NCI-H2107 treated with DMSO at 0.1 percent for 48 hours (cell line): ENCODE data around the gene ADAMTS17.

Experiments used
- DNase-seq: peaks from one replicate; lab custom pipeline; 2025; ENCODE audit not compliant: unreplicated experiment; lab: John Stamatoyannopoulos, UW

The ADAMTS17 gene

GRCh38 chr15:100310513-100311153 lies 31.1 kb downstream of the ADAMTS17 start:
- DNase-seq = no peak

- no peak for DNase-seq
Measured at GRCh38 chr15:100310041-100310405, 31.8 kb downstream of the ADAMTS17 start.

- no peak for DNase-seq
Measured at GRCh38 chr15:100309109-100310040, 32.4 kb downstream of the ADAMTS17 start.

GRCh38 chr15:100308608-100309007 lies 33.2 kb downstream of the ADAMTS17 start:
- no peak for DNase-seq

- DNase-seq = no peak
Measured at GRCh38 chr15:100308213-100308600, 33.6 kb downstream of the ADAMTS17 start.

GRCh38 chr15:100307241-100308212 lies 34.2 kb downstream of the ADAMTS17 start:
- peak; percentile 4 for DNase-seq

GRCh38 chr15:100306098-100306497 lies 35.7 kb downstream of the ADAMTS17 start:
- DNase-seq = no peak

GRCh38 chr15:100301910-100302431 lies 39.8 kb downstream of the ADAMTS17 start:
- no peak for DNase-seq

- DNase-seq = no peak
Measured at GRCh38 chr15:100298257-100298656, 43.5 kb downstream of the ADAMTS17 start.

GRCh38 chr15:100297812-100298211 lies 44.0 kb downstream of the ADAMTS17 start:
- no peak for DNase-seq

GRCh38 chr15:100295939-100296565 lies 45.7 kb downstream of the ADAMTS17 start:
- DNase-seq = no peak

GRCh38 chr15:100292010-100292409 lies 49.8 kb downstream of the ADAMTS17 start:
- no peak for DNase-seq

GRCh38 chr15:100291106-100291505 lies 50.7 kb downstream of the ADAMTS17 start:
- DNase-seq = no peak

- no peak for DNase-seq
Measured at GRCh38 chr15:100285641-100286295, 56.0 kb downstream of the ADAMTS17 start.

GRCh38 chr15:100284701-100285100 lies 57.1 kb downstream of the ADAMTS17 start:
- DNase-seq = no peak

- no peak for DNase-seq
Measured at GRCh38 chr15:100284191-100284590, 57.6 kb downstream of the ADAMTS17 start.

- DNase-seq = no peak
Measured at GRCh38 chr15:100281096-100281917, 60.5 kb downstream of the ADAMTS17 start.

- DNase-seq = no peak
Measured at GRCh38 chr15:100279849-100280248, 61.9 kb downstream of the ADAMTS17 start.

- no peak for DNase-seq
Measured at GRCh38 chr15:100279446-100279845, 62.3 kb downstream of the ADAMTS17 start.
